K562 (cell line): ENCODE results near the gene PTRH1. TPM values are rescaled to one million over a fixed set of nuclear protein-coding genes. Genes with fewer than 3 reads are reported as not detected.

ENCODE experiments used
- C11orf30 ChIP-seq: fragments of 450-650 bp; IDR thresholded peaks from 2 replicates; pipeline ENCODE4 v1.6.1; 2016; ENCODE audit warnings: low read depth, mild to moderate bottlenecking
- CBX8 ChIP-seq: fragments of 200-600 bp; sonication (generic); IDR thresholded peaks from 2 replicates; pipeline ENCODE4 v1.6.1; 2012; ENCODE audit warnings: borderline replicate concordance, mixed run types, low read depth, mild to moderate bottlenecking, moderate library complexity, mixed read lengths, low read length, control low read depth, inconsistent platforms; ENCODE audit not compliant: poor library complexity, severe bottlenecking; ENCODE audit errors: extremely low read depth
- CREM ChIP-seq: IDR thresholded peaks from 2 replicates; pipeline ENCODE4 v1.6.1; 2014; ENCODE audit warnings: antibody characterized with exemption, low read depth
- EP400 ChIP-seq: fragments of 450-650 bp; IDR thresholded peaks from 2 replicates; pipeline ENCODE4 v1.6.1; 2017; ENCODE audit warnings: antibody characterized with exemption, mild to moderate bottlenecking, moderate library complexity
- ERF ChIP-seq: fragments of 450-650 bp; formaldehyde crosslinking; IDR thresholded peaks from 2 replicates; pipeline ENCODE4 v1.4.0; 2020; ENCODE audit warnings: mild to moderate bottlenecking, mixed read lengths
- ESRRB ChIP-seq: fragments of 250-450 bp; sonication (Bioruptor Pico); IDR thresholded peaks from 2 replicates; pipeline ENCODE4 v1.5.0; 2020; ENCODE audit warnings: mild to moderate bottlenecking, moderate library complexity, borderline replicate concordance
- FUS ChIP-seq: fragments of 200-400 bp; formaldehyde crosslinking; optimal IDR thresholded peaks from 2 replicates; pipeline ENCODE3; 2017; ENCODE audit warnings: low read depth, low read length
- HDAC1 ChIP-seq, 2 experiments: fragments of 450-650 bp; IDR thresholded peaks; 2 replicates each; pipeline ENCODE4 v1.6.1; 2016 to 2017; ENCODE audit warnings: inconsistent platforms in 1 of 2, mild to moderate bottlenecking in 1 of 2, moderate library complexity in 1 of 2
- MTA1 ChIP-seq: fragments of 450-650 bp; IDR thresholded peaks from 2 replicates; pipeline ENCODE4 v1.6.1; 2017; ENCODE audit warnings: borderline replicate concordance
- NCOA6 ChIP-seq: fragments of 450-650 bp; IDR thresholded peaks from 2 replicates; pipeline ENCODE4 v1.6.1; 2017; ENCODE audit warnings: mild to moderate bottlenecking
- NFIX ChIP-seq: fragments of 250-450 bp; sonication (Bioruptor Pico); IDR thresholded peaks from 2 replicates; pipeline ENCODE4 v1.4.0; 2020; ENCODE audit warnings: low read depth, mild to moderate bottlenecking, moderate library complexity
- PTTG1 ChIP-seq: fragments of 450-650 bp; IDR thresholded peaks from 2 replicates; pipeline ENCODE4 v1.6.1; 2016; ENCODE audit warnings: low read depth, mild to moderate bottlenecking, missing genetic modification characterization, missing compliant biosample characterization
- STAT5A ChIP-seq: IDR thresholded peaks from 2 replicates; pipeline ENCODE4 v1.6.1; 2012; ENCODE audit warnings: low read length, inconsistent platforms, borderline replicate concordance
- TBP ChIP-seq: optimal IDR thresholded peaks from 2 replicates; pipeline ENCODE3; 2011; ENCODE audit warnings: low read depth, low read length, improper control_type of control experiment
- XRCC3 ChIP-seq: fragments of 450-650 bp; IDR thresholded peaks from 2 replicates; pipeline ENCODE4 v1.6.1; 2017; ENCODE audit warnings: mild to moderate bottlenecking, moderate library complexity
- ZFP36 ChIP-seq: fragments of 150-350 bp; IDR thresholded peaks from 2 replicates; pipeline ENCODE4 v1.6.1; 2018; ENCODE audit warnings: low read length, low read depth; ENCODE audit not compliant: partially characterized antibody
- ZNF12 ChIP-seq: sonication (generic); formaldehyde crosslinking; IDR thresholded peaks from 2 replicates; pipeline ENCODE4 v1.4.0; 2020; ENCODE audit warnings: mild to moderate bottlenecking, missing genetic modification reagents
- ZNF175 ChIP-seq: fragments of 200-800 bp; sonication (Bioruptor generic); IDR thresholded peaks from 2 replicates; pipeline ENCODE4 v1.6.1; 2016; ENCODE audit warnings: low read depth, mild to moderate bottlenecking, missing genetic modification characterization, missing compliant biosample characterization
- ZNF830 ChIP-seq: fragments of 250-450 bp; sonication (Bioruptor Pico); IDR thresholded peaks from 2 replicates; pipeline ENCODE4 v1.5.0; 2021; ENCODE audit warnings: mild to moderate bottlenecking
- polyA plus RNA-seq, 8 experiments: library from polyadenylated mRNA; depleted of rRNA in 4 of 8; stranded (reverse) in 5 of 8; unstranded in 3 of 8; fragments of >200 nt; fragmentation: Nextera tagmentation in 2 of 8; fragmentation: Illumina TruSeq in 1 of 8; extraction: Ambion mirVana in 2 of 8; extraction: Trizol in 1 of 8; gene quantifications; 2 replicates each; pipeline versions ENCODE4 v1.2.1 to v1.2.3, GENCODE V29; 2011 to 2014; ENCODE audit warnings: inconsistent platforms in 1 of 8, missing spikeins in 1 of 8
- total RNA-seq, 7 experiments: library from RNA; depleted of rRNA in 6 of 7; stranded (reverse); fragments of >200 nt in 6 of 7; fragmentation: Illumina TruSeq in 2 of 7; extraction: Trizol in 2 of 7; gene quantifications; 2 replicates each; pipeline versions ENCODE4 v1.2.1 to v1.2.3, GENCODE V29; 2011 to 2021; ENCODE audit warnings: low replicate concordance in 1 of 7
- TF ChIP-seq, protein P1 (sequence below): fragments of 450-650 bp; conservative IDR thresholded peaks from 2 replicates; pipeline ENCODE4 v1.6.1; 2016; ENCODE audit warnings: missing genetic modification characterization, low read depth, mild to moderate bottlenecking, control low read depth, missing compliant biosample characterization
- TF ChIP-seq, protein P2 (sequence below): fragments of 250-450 bp; sonication (Bioruptor Pico); IDR thresholded peaks from 2 replicates; pipeline ENCODE4 v1.9.0; 2021; ENCODE audit warnings: mild to moderate bottlenecking, inconsistent platforms
- TF ChIP-seq, protein P3 (sequence below): fragments of 250-450 bp; sonication (Bioruptor Pico); IDR thresholded peaks from 2 replicates; pipeline ENCODE4 v1.6.1; 2021; ENCODE audit warnings: mild to moderate bottlenecking
- TF ChIP-seq, protein P4 (sequence below): fragments of 450-650 bp; IDR thresholded peaks from 2 replicates; pipeline ENCODE4 v1.6.1; 2016; ENCODE audit warnings: missing biosample characterization, missing genetic modification characterization
- TF ChIP-seq, protein P5 (sequence below): sonication (generic); formaldehyde crosslinking; IDR thresholded peaks from 2 replicates; pipeline ENCODE4 v1.9.0; 2022; ENCODE audit warnings: mild to moderate bottlenecking, missing genetic modification reagents

The PTRH1 gene
- total and polyA plus RNA-seq, 9 of the 15 experiments (the other 6 are each of a cell fraction or from before 2014, with no cell fraction given) = 0.63 to 43.1 (median 5.7) TPM

DNA sequence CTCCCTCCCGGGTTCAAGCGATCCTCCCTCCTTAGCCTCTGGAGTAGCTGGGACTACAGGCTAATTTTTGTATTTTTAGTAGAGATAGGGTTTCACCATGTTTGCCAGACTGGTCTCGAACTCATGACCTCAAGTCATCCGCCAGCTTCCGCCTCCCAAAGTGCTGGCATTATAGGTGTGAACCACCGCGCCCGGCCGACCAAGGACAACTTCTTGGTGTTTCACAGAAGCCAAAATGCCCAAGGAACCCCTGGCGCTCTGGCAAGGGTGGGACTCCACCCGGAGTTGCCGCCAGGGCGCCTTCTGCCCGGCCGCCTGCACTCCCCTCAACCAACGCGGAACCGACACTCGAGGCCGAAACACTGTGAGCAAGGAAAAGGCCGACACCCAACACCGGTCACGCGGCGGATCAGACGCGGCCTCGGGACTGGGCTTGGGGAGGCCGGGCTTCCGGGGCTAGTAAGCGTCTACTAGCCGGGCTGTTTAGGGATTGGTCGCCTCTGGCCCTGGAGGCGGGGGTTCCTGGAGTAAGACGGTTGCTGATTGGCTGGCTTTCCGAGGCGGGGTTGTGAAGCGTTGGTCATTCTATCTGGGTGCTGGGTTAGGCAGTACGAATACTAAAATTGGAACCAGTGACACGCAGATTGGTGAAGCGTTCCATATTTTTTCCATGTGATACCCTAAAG, 16.3 kb downstream of the PTRH1 start (continued):
- TF ChIP-seq NFIX (CRISPR knock-in tag) (peak; percentile 12; the same call in 1 of the 2 replicates), XRCC3 (no peak), ZFP36 (no peak), HDAC1 (IDR thresholded peaks at IDR 0.05) (no peak), EP400 (peak; percentile 82), ZNF175 (CRISPR knock-in tag) (peak; percentile 91), STAT5A (no peak), C11orf30 (no peak), ESRRB (CRISPR knock-in tag) (no peak), TBP (peak; percentile 86), CREM (peak; percentile 73), PTTG1 (tag) (no peak), CBX8 (no peak), MTA1 (peak; percentile 66; the same call in 1 of the 2 replicates), ZNF830 (CRISPR knock-in tag) (peak; percentile 83; the same call in 1 of the 2 replicates), ZNF12 (CRISPR knock-in tag) (no peak), FUS (no peak), NCOA6 (no peak), ERF (peak; percentile 93)
- TF ChIP-seq, protein P1, sequence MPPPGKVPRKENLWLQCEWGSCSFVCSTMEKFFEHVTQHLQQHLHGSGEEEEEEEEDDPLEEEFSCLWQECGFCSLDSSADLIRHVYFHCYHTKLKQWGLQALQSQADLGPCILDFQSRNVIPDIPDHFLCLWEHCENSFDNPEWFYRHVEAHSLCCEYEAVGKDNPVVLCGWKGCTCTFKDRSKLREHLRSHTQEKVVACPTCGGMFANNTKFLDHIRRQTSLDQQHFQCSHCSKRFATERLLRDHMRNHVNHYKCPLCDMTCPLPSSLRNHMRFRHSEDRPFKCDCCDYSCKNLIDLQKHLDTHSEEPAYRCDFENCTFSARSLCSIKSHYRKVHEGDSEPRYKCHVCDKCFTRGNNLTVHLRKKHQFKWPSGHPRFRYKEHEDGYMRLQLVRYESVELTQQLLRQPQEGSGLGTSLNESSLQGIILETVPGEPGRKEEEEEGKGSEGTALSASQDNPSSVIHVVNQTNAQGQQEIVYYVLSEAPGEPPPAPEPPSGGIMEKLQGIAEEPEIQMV (tag) = no peak; the same call in 1 of the 2 replicates
- TF ChIP-seq, protein P2, sequence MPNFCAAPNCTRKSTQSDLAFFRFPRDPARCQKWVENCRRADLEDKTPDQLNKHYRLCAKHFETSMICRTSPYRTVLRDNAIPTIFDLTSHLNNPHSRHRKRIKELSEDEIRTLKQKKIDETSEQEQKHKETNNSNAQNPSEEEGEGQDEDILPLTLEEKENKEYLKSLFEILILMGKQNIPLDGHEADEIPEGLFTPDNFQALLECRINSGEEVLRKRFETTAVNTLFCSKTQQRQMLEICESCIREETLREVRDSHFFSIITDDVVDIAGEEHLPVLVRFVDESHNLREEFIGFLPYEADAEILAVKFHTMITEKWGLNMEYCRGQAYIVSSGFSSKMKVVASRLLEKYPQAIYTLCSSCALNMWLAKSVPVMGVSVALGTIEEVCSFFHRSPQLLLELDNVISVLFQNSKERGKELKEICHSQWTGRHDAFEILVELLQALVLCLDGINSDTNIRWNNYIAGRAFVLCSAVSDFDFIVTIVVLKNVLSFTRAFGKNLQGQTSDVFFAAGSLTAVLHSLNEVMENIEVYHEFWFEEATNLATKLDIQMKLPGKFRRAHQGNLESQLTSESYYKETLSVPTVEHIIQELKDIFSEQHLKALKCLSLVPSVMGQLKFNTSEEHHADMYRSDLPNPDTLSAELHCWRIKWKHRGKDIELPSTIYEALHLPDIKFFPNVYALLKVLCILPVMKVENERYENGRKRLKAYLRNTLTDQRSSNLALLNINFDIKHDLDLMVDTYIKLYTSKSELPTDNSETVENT (CRISPR knock-in tag) = peak; percentile 78; the same call in 1 of the 2 replicates
- TF ChIP-seq, protein P3, sequence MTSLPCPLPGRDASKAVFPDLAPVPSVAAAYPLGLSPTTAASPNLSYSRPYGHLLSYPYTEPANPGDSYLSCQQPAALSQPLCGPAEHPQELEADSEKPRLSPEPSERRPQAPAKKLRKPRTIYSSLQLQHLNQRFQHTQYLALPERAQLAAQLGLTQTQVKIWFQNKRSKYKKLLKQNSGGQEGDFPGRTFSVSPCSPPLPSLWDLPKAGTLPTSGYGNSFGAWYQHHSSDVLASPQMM (CRISPR knock-in tag) = no peak
- TF ChIP-seq, protein P4, sequence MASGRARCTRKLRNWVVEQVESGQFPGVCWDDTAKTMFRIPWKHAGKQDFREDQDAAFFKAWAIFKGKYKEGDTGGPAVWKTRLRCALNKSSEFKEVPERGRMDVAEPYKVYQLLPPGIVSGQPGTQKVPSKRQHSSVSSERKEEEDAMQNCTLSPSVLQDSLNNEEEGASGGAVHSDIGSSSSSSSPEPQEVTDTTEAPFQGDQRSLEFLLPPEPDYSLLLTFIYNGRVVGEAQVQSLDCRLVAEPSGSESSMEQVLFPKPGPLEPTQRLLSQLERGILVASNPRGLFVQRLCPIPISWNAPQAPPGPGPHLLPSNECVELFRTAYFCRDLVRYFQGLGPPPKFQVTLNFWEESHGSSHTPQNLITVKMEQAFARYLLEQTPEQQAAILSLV (tag) = 0 out of 2 replicates have a peak, but pooled peaks have one; percentile 62
- TF ChIP-seq, protein P5, sequence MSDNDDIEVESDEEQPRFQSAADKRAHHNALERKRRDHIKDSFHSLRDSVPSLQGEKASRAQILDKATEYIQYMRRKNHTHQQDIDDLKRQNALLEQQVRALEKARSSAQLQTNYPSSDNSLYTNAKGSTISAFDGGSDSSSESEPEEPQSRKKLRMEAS (CRISPR knock-in tag) = peak; percentile 97
